Measurements from ENCODE around the gene VTI1A. TPM values are rescaled to one million over a fixed set of nuclear protein-coding genes. Genes with fewer than 3 reads are reported as not detected.
A peak's percentile ranks its signal among the peaks of the same experiment; 100 is the strongest.

VTI1A gene
- total and polyA plus RNA-seq, 2 experiments from 2014 or later: 20.4 to 39.8 TPM

GRCh38 chr10:112637901-112638300 lies 190.9 kb downstream of the VTI1A start:
- Histone ChIP-seq H3K79me2 (no peaks in the 10 kb centered on the region), H3K27me3 (no peaks in the 10 kb centered on the region), H3K9me2 (replicated peaks; ENCODE audit: insufficient read depth) (no peaks in the 10 kb centered on the region), H3K27ac (peak overlapping the region; percentile 1), H3K36me3 (replicated peaks; ENCODE audit: insufficient read depth, low read depth) (no peaks in the 10 kb centered on the region), H3K4me2 (no peak overlapping the region), H3K9me3 (ENCODE audit: low read depth) (no peaks in the 10 kb centered on the region), H3K4me1 (ENCODE audit: insufficient read depth) (peaks cover 27% of the 10 kb centered on the region), H4K20me1 (ENCODE audit: insufficient read depth, poor library complexity, severe bottlenecking) (no peaks in the 10 kb centered on the region), H3K4me3 (no peak overlapping the region), H2AFZ (no peak overlapping the region)
- WGBS (ENCODE audit: low lambda C conversion rate, missing lambda C conversion rate): 53% methylated on average over 3 of the region's 3 CpGs
- no peak for DNase-seq (ENCODE audit: low spot score)
- TF ChIP-seq EZH2phosphoT487 (IDR thresholded peaks at IDR 0.05; ENCODE audit: low read depth, severe bottlenecking, unreplicated experiment): no peak
- TF ChIP-seq, protein P1, sequence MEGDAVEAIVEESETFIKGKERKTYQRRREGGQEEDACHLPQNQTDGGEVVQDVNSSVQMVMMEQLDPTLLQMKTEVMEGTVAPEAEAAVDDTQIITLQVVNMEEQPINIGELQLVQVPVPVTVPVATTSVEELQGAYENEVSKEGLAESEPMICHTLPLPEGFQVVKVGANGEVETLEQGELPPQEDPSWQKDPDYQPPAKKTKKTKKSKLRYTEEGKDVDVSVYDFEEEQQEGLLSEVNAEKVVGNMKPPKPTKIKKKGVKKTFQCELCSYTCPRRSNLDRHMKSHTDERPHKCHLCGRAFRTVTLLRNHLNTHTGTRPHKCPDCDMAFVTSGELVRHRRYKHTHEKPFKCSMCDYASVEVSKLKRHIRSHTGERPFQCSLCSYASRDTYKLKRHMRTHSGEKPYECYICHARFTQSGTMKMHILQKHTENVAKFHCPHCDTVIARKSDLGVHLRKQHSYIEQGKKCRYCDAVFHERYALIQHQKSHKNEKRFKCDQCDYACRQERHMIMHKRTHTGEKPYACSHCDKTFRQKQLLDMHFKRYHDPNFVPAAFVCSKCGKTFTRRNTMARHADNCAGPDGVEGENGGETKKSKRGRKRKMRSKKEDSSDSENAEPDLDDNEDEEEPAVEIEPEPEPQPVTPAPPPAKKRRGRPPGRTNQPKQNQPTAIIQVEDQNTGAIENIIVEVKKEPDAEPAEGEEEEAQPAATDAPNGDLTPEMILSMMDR (IDR thresholded peaks at IDR 0.05; ENCODE audit: poor library complexity): no peak
- TF ChIP-seq EZH2 (IDR thresholded peaks at IDR 0.05; ENCODE audit: borderline replicate concordance): no peak

DNA sequence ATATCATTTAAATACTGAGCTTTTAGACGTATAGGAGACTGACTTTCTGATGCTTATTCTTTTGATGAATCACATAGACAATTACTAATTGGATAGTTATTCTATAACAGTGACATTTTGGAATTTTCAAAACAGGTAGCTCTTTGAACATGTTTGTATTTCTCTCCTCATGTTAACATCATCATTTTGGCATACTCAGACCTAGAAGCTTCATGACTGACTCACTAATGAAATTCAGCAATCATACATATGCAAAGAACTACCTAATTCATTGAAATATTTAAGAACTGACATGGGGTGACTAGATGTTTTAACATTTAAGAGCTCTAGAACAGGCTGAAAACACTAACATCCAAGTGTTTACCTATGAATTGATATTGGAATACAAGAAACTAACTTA lies 192.3 kb downstream of the VTI1A start:
- Histone ChIP-seq H4K20me1 (ENCODE audit: insufficient read depth, poor library complexity, severe bottlenecking) (no peaks in the 10 kb centered on the region), H3K27me3 (no peaks in the 10 kb centered on the region), H3K27ac (no peak overlapping the region), H3K4me2 (no peak overlapping the region), H3K36me3 (replicated peaks; ENCODE audit: insufficient read depth, low read depth) (no peaks in the 10 kb centered on the region), H3K4me1 (ENCODE audit: insufficient read depth) (peaks cover 19% of the 10 kb centered on the region), H3K9me2 (replicated peaks; ENCODE audit: insufficient read depth) (no peaks in the 10 kb centered on the region), H3K9me3 (ENCODE audit: low read depth) (no peaks in the 10 kb centered on the region), H3K79me2 (no peaks in the 10 kb centered on the region), H2AFZ (no peak overlapping the region), H3K4me3 (no peak overlapping the region)
- no peak for DNase-seq (ENCODE audit: low spot score)
- 94% methylated on average over 1 of the region's 1 CpG for WGBS (ENCODE audit: low lambda C conversion rate, missing lambda C conversion rate)
- no peak for TF ChIP-seq EZH2phosphoT487 (IDR thresholded peaks at IDR 0.05; ENCODE audit: low read depth, severe bottlenecking, unreplicated experiment)
- TF ChIP-seq EZH2 (IDR thresholded peaks at IDR 0.05; ENCODE audit: borderline replicate concordance): no peak
- TF ChIP-seq, protein P1 (IDR thresholded peaks at IDR 0.05; ENCODE audit: poor library complexity): no peak

- H3K4me3 ChIP-seq: no peak overlapping the region
- no peaks in the 10 kb centered on the region for H3K27me3 ChIP-seq
- no peaks in the 10 kb centered on the region for H4K20me1 ChIP-seq (ENCODE audit: insufficient read depth, poor library complexity, severe bottlenecking)
- no peaks in the 10 kb centered on the region for H3K9me3 ChIP-seq (ENCODE audit: low read depth)
- H3K27ac ChIP-seq: no peak overlapping the region
- 92% methylated on average over 3 of the region's 3 CpGs for WGBS (ENCODE audit: low lambda C conversion rate, missing lambda C conversion rate)
- no peak for DNase-seq (ENCODE audit: low spot score)
- H3K4me2 ChIP-seq: no peak overlapping the region
- no peaks in the 10 kb centered on the region for H3K79me2 ChIP-seq
- no peak overlapping the region for H2AFZ ChIP-seq
- TF ChIP-seq EZH2phosphoT487 (IDR thresholded peaks at IDR 0.05; ENCODE audit: low read depth, severe bottlenecking, unreplicated experiment) (no peak), EZH2 (IDR thresholded peaks at IDR 0.05; ENCODE audit: borderline replicate concordance) (no peak)
- TF ChIP-seq, protein P1 (IDR thresholded peaks at IDR 0.05; ENCODE audit: poor library complexity): no peak
- no peaks in the 10 kb centered on the region for H3K9me2 ChIP-seq (replicated peaks; ENCODE audit: insufficient read depth)
- peaks cover 9% of the 10 kb centered on the region for H3K4me1 ChIP-seq (ENCODE audit: insufficient read depth)
- H3K36me3 ChIP-seq (replicated peaks; ENCODE audit: insufficient read depth, low read depth): no peaks in the 10 kb centered on the region
Measured at GRCh38 chr10:112640638-112641037, 193.6 kb downstream of the VTI1A start.
